ENCODE results near the gene MTX3. TPM values are rescaled to one million over a fixed set of nuclear protein-coding genes. Genes with fewer than 3 reads are reported as not detected.

The MTX3 gene
- polyA plus RNA-seq, 3 donors, result 0.43 to 2.4 (median 0.68) TPM

DNA sequence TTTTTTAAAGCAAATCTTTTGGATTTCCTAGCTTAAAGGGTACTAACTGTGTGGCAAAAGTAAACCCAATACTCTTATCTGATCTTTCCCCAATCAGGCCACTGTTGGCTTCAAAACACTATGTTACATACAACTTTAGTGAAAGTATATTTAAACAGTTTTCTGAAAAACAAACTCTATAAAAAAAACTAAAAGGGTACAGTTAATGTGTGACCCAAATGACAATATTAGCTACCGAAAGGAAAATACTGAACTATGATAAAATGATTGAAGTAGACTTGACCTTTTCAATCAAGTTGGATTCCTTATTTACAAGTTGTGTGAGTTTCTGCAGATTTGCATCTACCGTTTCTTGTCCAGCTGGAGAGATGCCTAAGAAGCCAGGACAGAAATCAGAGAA is 5.8 kb downstream of the MTX3 start:
- Histone ChIP-seq H3K9ac (ENCODE audit: insufficient read depth, low read length, poor library complexity, severe bottlenecking) (no peak overlapping the region), H3K4me3 (replicated peaks in 1 of 3; ENCODE audit: low read depth in 2 of 3, low read length in 3 of 3) (no peak overlapping the region), H4K20me1 (ENCODE audit: insufficient read depth, low read length) (no peaks in the 10 kb centered on the region), H3K27ac (ENCODE audit: low read depth in 1 of 2, low read length in 2 of 2) (no peak overlapping the region), H3K9me3 (replicated peaks in 1 of 2; ENCODE audit: control insufficient read depth in 1 of 2, insufficient read depth in 1 of 2, low read length in 2 of 2) (no peaks in the 10 kb centered on the region), H3K27me3 (ENCODE audit: control insufficient read depth in 2 of 2, insufficient read depth in 2 of 2, low read length in 2 of 2) (no peaks in the 10 kb centered on the region), H2AFZ (ENCODE audit: insufficient read depth, low read depth, low read length, poor library complexity, severe bottlenecking) (no peak overlapping the region), H3K36me3 (replicated peaks in 1 of 2; ENCODE audit: control insufficient read depth in 1 of 2, insufficient read depth in 2 of 2, low read length in 2 of 2) (peaks cover 39 to 68% of the 10 kb centered on the region in 2 donors), H3K4me2 (replicated peaks; ENCODE audit: extremely low read depth, low read length, poor library complexity, severe bottlenecking) (no peak overlapping the region), H3K79me2 (ENCODE audit: insufficient read depth, low read length) (no peaks in the 10 kb centered on the region), H3K4me1 (ENCODE audit: control insufficient read depth in 1 of 2, insufficient read depth in 2 of 2, low read length in 2 of 2) (peaks cover under 1 to 1% of the 10 kb centered on the region in 2 donors)
- WGBS (ENCODE audit: insufficient coverage), result no CpG with 5 or more reads among the region's 2 CpGs
- Mint-ChIP-seq H3K27me3 (ENCODE audit: low read depth in 3 of 3) (no peaks in the 10 kb centered on the region), H3K36me3 (peaks cover 66 to 68% of the 10 kb centered on the region in 2 donors), H3K4me3 (no peak overlapping the region), H3K27ac (no peak overlapping the region), H3K4me1 (peaks cover 3% of the 10 kb centered on the region), H3K9me3 (no peaks in the 10 kb centered on the region)
- DNase-seq, result no peak
- intact Hi-C loops (cut with micrococcal nuclease), result loop anchor here in 1 of 2 donors (10.0 kb wide), 1 partner anchor 90 kb away; no protein-coding TSS in a partner anchor
- no peak for TF ChIP-seq CTCF (IDR thresholded peaks at IDR 0.05)

GRCh38 chr5:79984363-79984762 is 6.7 kb downstream of the MTX3 start:
- peaks cover 71 to 72% of the 10 kb centered on the region in 2 donors for H3K36me3 Mint-ChIP-seq
- Histone ChIP-seq H2AFZ (ENCODE audit: insufficient read depth, low read depth, low read length, poor library complexity, severe bottlenecking) (no peak overlapping the region), H3K4me2 (replicated peaks; ENCODE audit: extremely low read depth, low read length, poor library complexity, severe bottlenecking) (no peak overlapping the region), H3K4me3 (replicated peaks in 1 of 3; ENCODE audit: low read depth in 2 of 3, low read length in 3 of 3) (no peak overlapping the region), H3K27me3 (ENCODE audit: control insufficient read depth in 2 of 2, insufficient read depth in 2 of 2, low read length in 2 of 2) (no peaks in the 10 kb centered on the region), H3K27ac (ENCODE audit: low read depth in 1 of 2, low read length in 2 of 2) (no peak overlapping the region), H3K79me2 (ENCODE audit: insufficient read depth, low read length) (no peaks in the 10 kb centered on the region), H4K20me1 (ENCODE audit: insufficient read depth, low read length) (no peaks in the 10 kb centered on the region), H3K9ac (ENCODE audit: insufficient read depth, low read length, poor library complexity, severe bottlenecking) (no peak overlapping the region), H3K36me3 (replicated peaks in 1 of 2; ENCODE audit: control insufficient read depth in 1 of 2, insufficient read depth in 2 of 2, low read length in 2 of 2) (peaks cover 41 to 68% of the 10 kb centered on the region in 2 donors), H3K9me3 (replicated peaks in 1 of 2; ENCODE audit: control insufficient read depth in 1 of 2, insufficient read depth in 1 of 2, low read length in 2 of 2) (no peaks in the 10 kb centered on the region), H3K4me1 (ENCODE audit: control insufficient read depth in 1 of 2, insufficient read depth in 2 of 2, low read length in 2 of 2) (no peaks in the 10 kb centered on the region)
- H3K9me3 Mint-ChIP-seq, result no peaks in the 10 kb centered on the region
- H3K4me3 Mint-ChIP-seq, result no peak overlapping the region
- H3K27ac Mint-ChIP-seq, result no peak overlapping the region
- no peak for DNase-seq
- intact Hi-C loops (cut with micrococcal nuclease), result loop anchor here in 1 of 2 donors (10.0 kb wide), 1 partner anchor 90 kb away; no protein-coding TSS in a partner anchor
- H3K27me3 Mint-ChIP-seq (ENCODE audit: low read depth in 3 of 3), result no peaks in the 10 kb centered on the region
- no peaks in the 10 kb centered on the region for H3K4me1 Mint-ChIP-seq
- no peak for TF ChIP-seq CTCF (IDR thresholded peaks at IDR 0.05)
